ENCODE measurements around the gene CAPN1. TPM values are rescaled to one million over a fixed set of nuclear protein-coding genes. Genes with fewer than 3 reads are reported as not detected.

Gene CAPN1
- total and polyA plus RNA-seq, 2 of the 4 experiments (the other 2 are of a cell fraction), result 110 to 182 TPM

GRCh38 chr11:65217441-65218423, 36.0 kb downstream of the CAPN1 start:
- intact Hi-C loops (cut with micrococcal nuclease), result no loop called here
- ATAC-seq (ENCODE audit: low read depth) (no peak), DNase-seq (no peak)
- ChIA-PET POLR2A (ENCODE audit: unreplicated experiment) (no interaction called here), CTCF (no interaction called here)
- Histone ChIP-seq H2BK5ac (ENCODE audit: low read depth, low read length, poor library complexity, severe bottlenecking) (no peak overlapping the region), H4K20me1 (ENCODE audit: insufficient read depth, low read length) (no peaks in the 10 kb centered on the region), H2AK9ac (replicated peaks; ENCODE audit: low read depth, low read length, poor library complexity) (peak overlapping the region; percentile 42), H2AK5ac (ENCODE audit: low read depth, low read length) (no peak overlapping the region), H3K9me3 (ENCODE audit: control insufficient read depth, insufficient read depth, low read length) (no peaks in the 10 kb centered on the region), H2BK20ac (ENCODE audit: low read depth, low read length) (no peak overlapping the region), H3K27ac (ENCODE audit: insufficient read depth, low read length) (no peak overlapping the region), H3K56ac (ENCODE audit: extremely low read depth, insufficient read depth, low read length) (no peak overlapping the region), H2BK120ac (ENCODE audit: low read depth, low read length) (no peak overlapping the region), H3K27me3 (ENCODE audit: control insufficient read depth, insufficient read depth, low read length) (no peaks in the 10 kb centered on the region), H3K4me2 (ENCODE audit: low read depth, low read length) (no peak overlapping the region), H2BK15ac (ENCODE audit: low read depth, low read length) (no peak overlapping the region), H3K36me3 (ENCODE audit: control insufficient read depth, insufficient read depth, low read length) (no peaks in the 10 kb centered on the region), H3K79me1 (ENCODE audit: low read depth in 1 of 2, low read length in 2 of 2) (peaks cover 0 to 4% of the 10 kb centered on the region in 2 experiments; a peak in 1 of 4 replicates), H3K9ac (ENCODE audit: low read depth, low read length) (no peak overlapping the region), H3K4me3 (ENCODE audit: insufficient read depth, low read depth, low read length) (no peak overlapping the region), H3K4me1 (ENCODE audit: control insufficient read depth, insufficient read depth, low read length) (peaks cover 5% of the 10 kb centered on the region), H3K9me1 (ENCODE audit: insufficient read depth, low read length) (0 out of 2 replicates have a peak, but pooled peaks cover 6% of the 10 kb centered on the region), H3K23ac (ENCODE audit: low read depth, low read length) (no peak overlapping the region), H4K91ac (ENCODE audit: insufficient read depth, low read depth, low read length) (no peak overlapping the region), H4K5ac (ENCODE audit: low read depth, low read length) (no peak overlapping the region), H3K4ac (ENCODE audit: low read depth, low read length) (no peak overlapping the region), H4K8ac (ENCODE audit: low read depth in 2 of 2, low read length in 2 of 2) (no peak overlapping the region), H3K14ac (replicated peaks; ENCODE audit: low read depth, low read length) (no peak overlapping the region), H2AFZ (replicated peaks; ENCODE audit: low read length, poor library complexity) (no peak overlapping the region), H3K18ac (ENCODE audit: low read depth, low read length) (no peak overlapping the region)
- BruUV-seq (replicated peaks), result no TSS peak
- 100% methylated on average over 3 of the region's 19 CpGs; no CpG with 5 or more reads in 1 of the 2 experiments for WGBS, 2 experiments (ENCODE audit: extremely low coverage in 2 of 2, insufficient read length in 1 of 2)
- in situ Hi-C loops (cut with MboI; ENCODE audit: low sequenced_read_pairs), result no loop called here
- dilution Hi-C loops (cut with HindIII; ENCODE audit: low sequenced_read_pairs, unreplicated experiment), result no loop called here
- TF ChIP-seq FOS (IDR thresholded peaks at IDR 0.05; ENCODE audit: low read depth, low read length) (no peak), CTCF (conservative IDR thresholded peaks at IDR 0.05; ENCODE audit: low read depth, low read length) (no peak), RAD21 (IDR thresholded peaks at IDR 0.05; ENCODE audit: low read length) (no peak), CEBPB (IDR thresholded peaks at IDR 0.05; ENCODE audit: low read depth, low read length) (no peak), MAZ (IDR thresholded peaks at IDR 0.05; ENCODE audit: borderline replicate concordance, low read depth, low read length) (no peak), RFX5 (IDR thresholded peaks at IDR 0.05; ENCODE audit: low read depth, low read length) (no peak), MXI1 (IDR thresholded peaks at IDR 0.05; ENCODE audit: borderline replicate concordance, low read depth, low read length) (no peak), CHD1 (IDR thresholded peaks at IDR 0.05; ENCODE audit: low read depth, low read length) (no peak), BHLHE40 (IDR thresholded peaks at IDR 0.05; ENCODE audit: low read depth, low read length) (no peak), USF2 (IDR thresholded peaks at IDR 0.05; ENCODE audit: low read depth, low read length) (no peak), MAFK (IDR thresholded peaks at IDR 0.05; ENCODE audit: low read depth, low read length) (no peak), NFE2L2 (IDR thresholded peaks at IDR 0.05; ENCODE audit: low read depth, low read length) (no peak), POLR2A (IDR thresholded peaks at IDR 0.05; ENCODE audit: low read depth, low read length) (no peak), SMC3 (IDR thresholded peaks at IDR 0.05; ENCODE audit: low read depth, low read length) (no peak)
- TF ChIP-seq, protein P1, sequence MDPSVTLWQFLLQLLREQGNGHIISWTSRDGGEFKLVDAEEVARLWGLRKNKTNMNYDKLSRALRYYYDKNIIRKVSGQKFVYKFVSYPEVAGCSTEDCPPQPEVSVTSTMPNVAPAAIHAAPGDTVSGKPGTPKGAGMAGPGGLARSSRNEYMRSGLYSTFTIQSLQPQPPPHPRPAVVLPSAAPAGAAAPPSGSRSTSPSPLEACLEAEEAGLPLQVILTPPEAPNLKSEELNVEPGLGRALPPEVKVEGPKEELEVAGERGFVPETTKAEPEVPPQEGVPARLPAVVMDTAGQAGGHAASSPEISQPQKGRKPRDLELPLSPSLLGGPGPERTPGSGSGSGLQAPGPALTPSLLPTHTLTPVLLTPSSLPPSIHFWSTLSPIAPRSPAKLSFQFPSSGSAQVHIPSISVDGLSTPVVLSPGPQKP (IDR thresholded peaks at IDR 0.05; ENCODE audit: borderline replicate concordance, low read depth, low read length), result no peak
